HT1080 (cell line): ENCODE data around the gene TSC22D3. TPM values are rescaled to one million over a fixed set of nuclear protein-coding genes. Genes with fewer than 3 reads are reported as not detected.

Experiments
- total RNA-seq: library from RNA; depleted of rRNA; stranded (reverse); fragments of >200 nt; shearing (Covaris generic); gene quantifications from 2 replicates; pipeline ENCODE4 v1.2.3, GENCODE V29; 2014; rRNA removed

The TSC22D3 gene
- total RNA-seq, 1 experiment from 2014 or later, result 5.4 TPM

Other genes starting within 250 kb of the TSC22D3 start
- 39.6 and 55.5 TPM in 2 replicates for gene PRPS1, start 147.3 kb downstream of the TSC22D3 start, total RNA-seq
- gene NCBP2L, start 1.9 kb upstream of the TSC22D3 start, total RNA-seq, result not detected in 2 replicates
- 5.9 and 9.1 TPM in 2 replicates for gene MID2, start 50.1 kb upstream of the TSC22D3 start, total RNA-seq
- 0.08 TPM in 1 of 2 replicates, not detected in the other for gene TEX13B, start 206.6 kb upstream of the TSC22D3 start, total RNA-seq